HCT116 (cell line): ENCODE data around the gene LIM2. TPM values are rescaled to one million over a fixed set of nuclear protein-coding genes. Genes with fewer than 3 reads are reported as not detected.
A peak's percentile ranks its signal among the peaks of the same experiment; 100 is the strongest.

ENCODE experiments used
- ATAC-seq: fragments of 200-7000 bp; cut with Tn5 transposase; 2 replicates; pipeline ENCODE4 v1.9.1; 2020; ENCODE audit warnings: mild to moderate bottlenecking, moderate library complexity
- BruUV-seq: library from RNA; stranded (reverse); fragments of 400-500 nt; replicated peaks from 2 replicates; lab custom pipeline; 2021; lab: Mats Ljungman, UMichigan
- CTCF ChIA-PET: fragments of 300-600 bp; sonication (Branson Sonifier 250); formaldehyde crosslinking; loops from one replicate; lab custom pipeline; 2021; ENCODE audit warnings: antibody characterized with exemption; lab: Charles Lee
- POLR2A ChIA-PET: fragments of 300-600, 350-600 bp; sonication (Branson Sonifier 250); formaldehyde crosslinking; loops from one replicate; lab custom pipeline; 2021; ENCODE audit warnings: antibody characterized with exemption; lab: Charles Lee
- RAD21 ChIA-PET, 2 experiments: fragments of 300-600 bp; sonication (Branson Sonifier 250); formaldehyde crosslinking; loops; one replicate each; lab custom pipeline; 2023; ENCODE audit warnings: low total read pairs in 2 of 2; ENCODE audit not compliant: uncharacterized antibody in 2 of 2, unreplicated experiment in 2 of 2, low non-redundant PET in 1 of 2; lab: Charles Lee
- DNase-seq: peaks from one replicate; pipeline ENCODE4 v3.0.0-alpha.2; 2010; ENCODE audit warnings: low read depth, low spot score
- H2AFZ ChIP-seq: fragments of 200-600 bp; shearing (Covaris generic), sonication (generic); 2 replicates; pipeline ENCODE4 v1.6.1; 2017; ENCODE audit warnings: low read depth, mixed run types, mixed read lengths, antibody characterized with exemption, low read length; ENCODE audit not compliant: poor library complexity, severe bottlenecking
- H3K27ac ChIP-seq: 2 replicates; pipeline ENCODE4 v1.5.1; 2012; ENCODE audit warnings: low read depth, low read length
- H3K27me3 ChIP-seq: fragments of 200-600 bp; sonication (generic); 2 replicates; pipeline ENCODE4 v1.6.1; 2016; ENCODE audit warnings: mixed run types, low read length, mixed read lengths; ENCODE audit not compliant: insufficient read depth
- H3K36me3 ChIP-seq, 2 experiments: fragments of 200-500 bp in 1 of 2; fragments of 200-600 bp in 1 of 2; sonication (Bioruptor generic) in 1 of 2; sonication (generic) in 1 of 2; 2 replicates each; pipeline versions ENCODE4 v1.5.1 to v1.6.1; 2014 to 2016; ENCODE audit warnings: low read length in 2 of 2, inconsistent platforms in 1 of 2, mixed read lengths in 1 of 2, mixed run types in 1 of 2; ENCODE audit not compliant: insufficient read depth in 2 of 2, control insufficient read depth in 1 of 2
- H3K4me1 ChIP-seq, 2 experiments: fragments of 200-600 bp in 1 of 2; sonication (generic) in 1 of 2; 2 replicates each; pipeline versions ENCODE4 v1.5.1 to v1.6.1; 2012 to 2017; ENCODE audit warnings: low read length in 2 of 2, inconsistent platforms in 1 of 2, mild to moderate bottlenecking in 1 of 2, mixed read lengths in 1 of 2, mixed run types in 1 of 2, moderate library complexity in 1 of 2; ENCODE audit not compliant: insufficient read depth in 2 of 2, control insufficient read depth in 1 of 2
- H3K4me2 ChIP-seq: fragments of 200-600 bp; sonication (generic); 2 replicates; pipeline ENCODE4 v1.6.1; 2017; ENCODE audit warnings: mixed run types, low read length, mixed read lengths
- H3K4me3 ChIP-seq, 2 experiments: fragments of 200-600 bp in 1 of 2; sonication (generic) in 1 of 2; replicated peaks in 1 of 2; 2 replicates each; pipeline ENCODE4 v1.5.1; 2011 to 2016; ENCODE audit warnings: low read length in 2 of 2, control low read depth in 1 of 2, low read depth in 1 of 2, mild to moderate bottlenecking in 1 of 2, mixed read lengths in 1 of 2, mixed run types in 1 of 2
- H3K79me2 ChIP-seq: fragments of 200-600 bp; sonication (generic); 2 replicates; pipeline ENCODE4 v1.6.1; 2017; ENCODE audit warnings: mild to moderate bottlenecking, mixed run types, low read length, moderate library complexity, mixed read lengths; ENCODE audit not compliant: insufficient read depth
- H3K9ac ChIP-seq: fragments of 200-600 bp; sonication (generic); 2 replicates; pipeline ENCODE4 v1.6.1; 2016; ENCODE audit warnings: low read length, mixed read lengths
- H3K9me2 ChIP-seq: fragments of 200-600 bp; sonication (generic), shearing (Covaris generic); 2 replicates; pipeline ENCODE4 v1.6.1; 2017; ENCODE audit warnings: mixed run types, mild to moderate bottlenecking, moderate library complexity; ENCODE audit not compliant: insufficient read depth
- H3K9me3 ChIP-seq, 2 experiments: fragments of 200-500 bp in 1 of 2; fragments of 200-600 bp in 1 of 2; sonication (Bioruptor generic) in 1 of 2; sonication (generic) in 1 of 2; 2 replicates each; pipeline ENCODE4 v1.6.1; 2014 to 2017; ENCODE audit warnings: low read length in 2 of 2, mixed read lengths in 2 of 2, inconsistent platforms in 1 of 2, low read depth in 1 of 2, mild to moderate bottlenecking in 1 of 2, mixed run types in 1 of 2, moderate library complexity in 1 of 2; ENCODE audit not compliant: control insufficient read depth in 1 of 2, insufficient read depth in 1 of 2
- H4K20me1 ChIP-seq: fragments of 200-600 bp; sonication (generic), shearing (Covaris generic); 2 replicates; pipeline ENCODE4 v1.6.1; 2017; ENCODE audit warnings: mixed run types, mild to moderate bottlenecking, moderate library complexity; ENCODE audit not compliant: insufficient read depth
- CEBPB ChIP-seq: IDR thresholded peaks from 2 replicates; pipeline ENCODE4 v1.6.1; 2012; ENCODE audit warnings: low read depth
- EGR1 ChIP-seq: IDR thresholded peaks from 2 replicates; pipeline ENCODE4 v1.6.1; 2012; ENCODE audit warnings: low read depth
- ELF1 ChIP-seq: IDR thresholded peaks from 2 replicates; pipeline ENCODE4 v1.6.1; 2012; ENCODE audit warnings: low read depth, borderline replicate concordance
- EZH2 ChIP-seq: fragments of 200-600 bp; sonication (generic); IDR thresholded peaks from 2 replicates; pipeline ENCODE4 v1.6.1; 2017; ENCODE audit warnings: antibody characterized with exemption, mixed run types
- POLR2A ChIP-seq: IDR thresholded peaks from 2 replicates; pipeline ENCODE4 v1.7.0; 2011; ENCODE audit warnings: borderline replicate concordance; ENCODE audit not compliant: insufficient read depth, insufficient read length; ENCODE audit errors: extremely low read depth
- POLR2AphosphoS5 ChIP-seq: IDR thresholded peaks from 2 replicates; pipeline ENCODE4 v1.6.1; 2011; ENCODE audit warnings: mild to moderate bottlenecking, low read depth, low read length, moderate library complexity
- SP1 ChIP-seq: IDR thresholded peaks from 2 replicates; pipeline ENCODE4 v1.6.1; 2012; ENCODE audit warnings: low read depth
- SRF ChIP-seq: IDR thresholded peaks from 2 replicates; pipeline ENCODE4 v1.6.1; 2012; ENCODE audit warnings: low read depth
- YY1 ChIP-seq: IDR thresholded peaks from 2 replicates; pipeline ENCODE4 v1.6.1; 2011; ENCODE audit warnings: low read length, low read depth, moderate library complexity, mild to moderate bottlenecking; ENCODE audit not compliant: insufficient replicate concordance; ENCODE audit errors: extremely low read depth
- ZBTB33 ChIP-seq: IDR thresholded peaks from 2 replicates; pipeline ENCODE4 v1.6.1; 2011; ENCODE audit warnings: mild to moderate bottlenecking, low read length, moderate library complexity; ENCODE audit not compliant: insufficient replicate concordance; ENCODE audit errors: extremely low read depth
- ZFX ChIP-seq: fragments of 450-650 bp; IDR thresholded peaks from 2 replicates; pipeline ENCODE4 v1.6.1; 2017
- intact Hi-C: fragments of 100-400 bp; cut with micrococcal nuclease; formaldehyde crosslinking; loops from 2 replicates; pipeline ENCODE4 v1.10.0; 2022
- total RNA-seq: library from RNA; stranded (reverse); gene quantifications from one replicate; pipeline ENCODE4 v1.2.1, GENCODE V29; 2021; ENCODE audit not compliant: unreplicated experiment
- TF ChIP-seq, protein P1 (sequence below): IDR thresholded peaks from 2 replicates; pipeline ENCODE4 v1.6.1; 2012
- TF ChIP-seq, protein P2 (sequence below): IDR thresholded peaks from 2 replicates; pipeline ENCODE4 v1.6.1; 2012; ENCODE audit warnings: low read depth

Gene LIM2
- total RNA-seq, 1 experiment from 2014 or later, result not detected

GRCh38 chr19:51394050-51394836, 6.5 kb upstream of the LIM2 start:
- H4K20me1 ChIP-seq, result no peaks in the 10 kb centered on the region
- ChIA-PET CTCF (interaction anchor here (1.1 to 3.0 kb wide), 3 partner anchors 14 to 263 kb away, joined by 3 to 11 read pairs (median 6); no protein-coding TSS in a partner anchor), POLR2A (interaction anchor here (0.7 to 1.9 kb wide), 5 partner anchors 22 to 55 kb away, joined by 3 to 10 read pairs (median 4); partner anchors contain the start of gene NKG7), RAD21 (no interaction called here)
- DNase-seq (peak; percentile 100), ATAC-seq (peak; percentile 90)
- H3K27ac ChIP-seq, result peak overlapping the region; percentile 81
- peaks cover 6 to 25% of the 10 kb centered on the region in 2 experiments; a peak in 3 of 4 replicates for H3K4me1 ChIP-seq
- H3K4me3 ChIP-seq, result peak overlapping the region; percentile 65 to 95
- no peaks in the 10 kb centered on the region for H3K9me2 ChIP-seq
- no peaks in the 10 kb centered on the region for H3K36me3 ChIP-seq
- no TSS peak for BruUV-seq
- TF ChIP-seq YY1 (peak; percentile 43), SRF (no peak; the same call in 1 of the 2 replicates), SP1 (peak; percentile 95), ELF1 (peak; percentile 66; the same call in 1 of the 2 replicates), CEBPB (no peak), ZBTB33 (peak; percentile 63), POLR2A (peak; percentile 59), EGR1 (0 out of 2 replicates have a peak, but pooled peaks have one; percentile 19), POLR2AphosphoS5 (peak; percentile 78), EZH2 (no peak), ZFX (peak; percentile 42; the same call in 1 of the 2 replicates)
- TF ChIP-seq, protein P1, sequence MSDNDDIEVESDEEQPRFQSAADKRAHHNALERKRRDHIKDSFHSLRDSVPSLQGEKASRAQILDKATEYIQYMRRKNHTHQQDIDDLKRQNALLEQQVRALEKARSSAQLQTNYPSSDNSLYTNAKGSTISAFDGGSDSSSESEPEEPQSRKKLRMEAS, result peak; percentile 96
- TF ChIP-seq, protein P2, sequence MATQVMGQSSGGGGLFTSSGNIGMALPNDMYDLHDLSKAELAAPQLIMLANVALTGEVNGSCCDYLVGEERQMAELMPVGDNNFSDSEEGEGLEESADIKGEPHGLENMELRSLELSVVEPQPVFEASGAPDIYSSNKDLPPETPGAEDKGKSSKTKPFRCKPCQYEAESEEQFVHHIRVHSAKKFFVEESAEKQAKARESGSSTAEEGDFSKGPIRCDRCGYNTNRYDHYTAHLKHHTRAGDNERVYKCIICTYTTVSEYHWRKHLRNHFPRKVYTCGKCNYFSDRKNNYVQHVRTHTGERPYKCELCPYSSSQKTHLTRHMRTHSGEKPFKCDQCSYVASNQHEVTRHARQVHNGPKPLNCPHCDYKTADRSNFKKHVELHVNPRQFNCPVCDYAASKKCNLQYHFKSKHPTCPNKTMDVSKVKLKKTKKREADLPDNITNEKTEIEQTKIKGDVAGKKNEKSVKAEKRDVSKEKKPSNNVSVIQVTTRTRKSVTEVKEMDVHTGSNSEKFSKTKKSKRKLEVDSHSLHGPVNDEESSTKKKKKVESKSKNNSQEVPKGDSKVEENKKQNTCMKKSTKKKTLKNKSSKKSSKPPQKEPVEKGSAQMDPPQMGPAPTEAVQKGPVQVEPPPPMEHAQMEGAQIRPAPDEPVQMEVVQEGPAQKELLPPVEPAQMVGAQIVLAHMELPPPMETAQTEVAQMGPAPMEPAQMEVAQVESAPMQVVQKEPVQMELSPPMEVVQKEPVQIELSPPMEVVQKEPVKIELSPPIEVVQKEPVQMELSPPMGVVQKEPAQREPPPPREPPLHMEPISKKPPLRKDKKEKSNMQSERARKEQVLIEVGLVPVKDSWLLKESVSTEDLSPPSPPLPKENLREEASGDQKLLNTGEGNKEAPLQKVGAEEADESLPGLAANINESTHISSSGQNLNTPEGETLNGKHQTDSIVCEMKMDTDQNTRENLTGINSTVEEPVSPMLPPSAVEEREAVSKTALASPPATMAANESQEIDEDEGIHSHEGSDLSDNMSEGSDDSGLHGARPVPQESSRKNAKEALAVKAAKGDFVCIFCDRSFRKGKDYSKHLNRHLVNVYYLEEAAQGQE, result no peak
- H3K4me2 ChIP-seq, result peak overlapping the region; percentile 99
- peak overlapping the region; percentile 19 for H2AFZ ChIP-seq
- intact Hi-C loops, result loop anchor here (1.0 kb wide), 2 partner anchors 27 to 55 kb away; no protein-coding TSS in a partner anchor
- peaks cover 4% of the 10 kb centered on the region; the same call in 1 of the 2 replicates for H3K79me2 ChIP-seq
- H3K9me3 ChIP-seq, result no peaks in the 10 kb centered on the region
- H3K9ac ChIP-seq, result peak overlapping the region; percentile 94
- H3K27me3 ChIP-seq, result no peaks in the 10 kb centered on the region
